SK-N-MC (cell line): Measurements from ENCODE around the gene AHSG.

Source experiments
- DNase-seq: peaks from one replicate; pipeline ENCODE4 v3.0.0-alpha.2; 2011; ENCODE audit warnings: low read depth, low spot score
- H3K27ac ChIP-seq: fragments of 200-600 bp; sonication (generic); 2 replicates; pipeline ENCODE4 v1.5.1; 2016; ENCODE audit warnings: mixed run types
- H3K36me3 ChIP-seq: fragments of 200-600 bp; sonication (generic); 2 replicates; pipeline ENCODE4 v1.6.1; 2017; ENCODE audit warnings: antibody characterized with exemption, low read length, mixed read lengths; ENCODE audit not compliant: insufficient read depth
- H3K4me3 ChIP-seq: fragments of 200-600 bp; sonication (generic); 2 replicates; pipeline ENCODE4 v1.5.1; 2016
- H3K9ac ChIP-seq: fragments of 200-600 bp; sonication (generic); 2 replicates; pipeline ENCODE4 v1.8.0; 2017; ENCODE audit warnings: mixed run types, mixed read lengths; ENCODE audit not compliant: insufficient read length
- H3K9me3 ChIP-seq: fragments of 200-600 bp; sonication (generic); 2 replicates; pipeline ENCODE4 v1.6.1; 2017; ENCODE audit warnings: low read depth, mild to moderate bottlenecking, antibody characterized with exemption, low read length, moderate library complexity, mixed read lengths
- EZH2 ChIP-seq: fragments of 200-600 bp; sonication (generic); IDR thresholded peaks from one replicate; pipeline ENCODE4 v1.6.1; 2017; ENCODE audit warnings: antibody characterized with exemption
- FOXP2 ChIP-seq: optimal IDR thresholded peaks from 2 replicates; pipeline ENCODE3; 2011; ENCODE audit warnings: mild to moderate bottlenecking, moderate library complexity; ENCODE audit not compliant: insufficient read depth; ENCODE audit errors: extremely low read length, control extremely low read depth
- POLR2AphosphoS5 ChIP-seq: IDR thresholded peaks from 2 replicates; pipeline ENCODE4 v1.6.1; 2012; ENCODE audit warnings: mild to moderate bottlenecking, low read depth, low read length, borderline replicate concordance

Gene AHSG

DNA sequence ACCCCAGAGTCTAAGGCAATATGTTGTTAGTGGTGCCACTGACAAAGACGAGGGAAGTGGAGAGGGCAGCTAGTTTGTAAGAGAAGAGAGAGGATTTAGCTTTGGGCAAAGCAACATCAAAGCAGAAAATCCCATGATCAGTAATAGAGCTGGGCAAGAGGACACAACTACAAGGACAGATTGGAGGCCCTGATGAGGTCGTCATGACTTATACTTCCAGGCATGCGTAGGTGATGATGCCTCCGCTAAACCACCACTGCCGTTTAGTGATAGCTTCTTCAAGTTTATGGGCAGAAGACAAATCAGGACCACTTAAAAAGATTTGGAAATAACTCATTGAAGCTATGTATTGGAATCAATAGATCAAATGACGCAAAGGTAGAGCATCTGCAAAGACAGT lies 55.6 kb downstream of the AHSG start:
- H3K27ac ChIP-seq = no peak overlapping the region
- H3K9ac ChIP-seq = no peak overlapping the region
- DNase-seq = no peak
- H3K9me3 ChIP-seq = no peaks in the 10 kb centered on the region
- TF ChIP-seq FOXP2 = no peak
- no peak for TF ChIP-seq EZH2
- TF ChIP-seq POLR2AphosphoS5 = no peak
- no peak overlapping the region for H3K4me3 ChIP-seq
- no peaks in the 10 kb centered on the region for H3K36me3 ChIP-seq

DNA sequence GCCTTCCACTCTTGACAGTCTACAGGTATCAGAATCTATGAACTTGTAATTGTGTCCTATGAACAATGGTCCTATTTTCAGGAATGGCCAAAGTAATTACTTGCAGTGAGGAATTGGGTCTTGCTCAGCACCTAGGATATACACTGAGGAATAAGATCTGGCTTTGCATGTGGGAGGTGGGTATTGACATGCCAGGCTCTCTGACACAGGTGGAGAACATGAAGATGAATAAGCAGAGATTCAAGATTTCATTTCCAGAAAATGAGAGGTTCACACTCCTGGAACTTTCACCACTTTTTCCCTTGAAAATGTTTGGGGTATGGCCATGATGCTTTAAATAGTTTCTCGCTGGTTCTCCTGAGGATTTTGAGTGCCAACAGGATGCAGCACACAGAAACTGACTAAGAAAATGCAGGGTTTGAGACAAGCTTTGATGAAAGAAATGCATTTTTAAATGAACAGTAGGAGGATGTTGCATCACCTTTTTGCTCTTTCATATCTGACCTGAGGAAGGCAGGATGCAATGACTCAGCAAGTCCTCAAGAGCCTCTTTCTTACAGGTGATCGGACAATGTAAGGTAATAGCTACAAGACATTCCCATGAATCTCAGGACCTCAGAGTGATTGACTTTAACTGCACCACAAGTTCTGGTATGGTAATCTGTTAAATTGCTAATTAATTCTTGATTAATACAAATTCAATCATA lies 56.7 kb downstream of the AHSG start:
- Histone ChIP-seq H3K27ac (no peak overlapping the region), H3K9me3 (no peaks in the 10 kb centered on the region), H3K4me3 (no peak overlapping the region), H3K36me3 (no peaks in the 10 kb centered on the region), H3K9ac (no peak overlapping the region)
- TF ChIP-seq POLR2AphosphoS5 (no peak), EZH2 (no peak), FOXP2 (no peak)
- DNase-seq = no peak

DNA sequence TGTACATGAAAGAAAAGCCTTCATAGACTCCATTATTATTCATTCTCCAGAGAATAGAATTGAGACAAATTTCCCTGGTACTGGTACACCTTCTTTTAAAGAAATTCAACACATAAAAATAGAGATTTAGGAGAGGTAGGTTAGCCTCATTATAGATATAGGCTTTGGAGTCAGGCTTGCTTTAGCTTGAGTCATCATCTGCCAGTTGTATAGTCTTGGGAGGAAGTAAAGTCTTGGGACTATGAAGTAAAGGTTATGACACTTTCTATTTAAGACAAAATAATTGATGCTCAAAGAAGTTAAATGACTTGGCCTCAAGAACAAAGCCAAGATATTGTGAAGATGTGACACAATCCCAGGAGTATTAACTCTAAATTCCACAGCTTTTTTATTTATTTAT lies 57.3 kb downstream of the AHSG start:
- Histone ChIP-seq H3K27ac (no peak overlapping the region), H3K4me3 (no peak overlapping the region), H3K36me3 (no peaks in the 10 kb centered on the region), H3K9ac (no peak overlapping the region), H3K9me3 (no peaks in the 10 kb centered on the region)
- TF ChIP-seq POLR2AphosphoS5 (no peak), FOXP2 (no peak), EZH2 (no peak)
- DNase-seq = no peak
